GM23338 (cell line): Measurements from ENCODE around the gene DHX58.

ENCODE experiments used
- CREB1 ChIP-seq: fragments of 250-450 bp; sonication (Bioruptor Pico); IDR thresholded peaks from 2 replicates; pipeline ENCODE4 v1.5.0; 2020; ENCODE audit warnings: low read depth, mild to moderate bottlenecking, moderate library complexity
- EZH2 ChIP-seq: fragments of 200-600 bp; sonication (generic); IDR thresholded peaks from one replicate; pipeline ENCODE4 v1.8.0; 2017; ENCODE audit warnings: antibody characterized with exemption, mild to moderate bottlenecking, low read depth; ENCODE audit not compliant: unreplicated experiment
- EZH2phosphoT487 ChIP-seq: fragments of 200-600 bp; sonication (generic); IDR thresholded peaks from one replicate; pipeline ENCODE4 v1.8.1; 2018; ENCODE audit warnings: antibody characterized with exemption; ENCODE audit not compliant: unreplicated experiment
- JUNB ChIP-seq: IDR thresholded peaks from one replicate; pipeline ENCODE4 v1.6.1; 2016; ENCODE audit warnings: antibody characterized with exemption; ENCODE audit not compliant: unreplicated experiment
- NANOG ChIP-seq: IDR thresholded peaks from 2 replicates; pipeline ENCODE4 v1.6.1; 2016; ENCODE audit warnings: antibody characterized with exemption, borderline replicate concordance
- POLR2AphosphoS5 ChIP-seq: IDR thresholded peaks from 2 replicates; pipeline ENCODE4 v1.6.1; 2016; ENCODE audit warnings: antibody characterized with exemption, low read depth
- STAT1 ChIP-seq: IDR thresholded peaks from one replicate; pipeline ENCODE4 v1.6.1; 2016; ENCODE audit warnings: antibody characterized with exemption; ENCODE audit not compliant: unreplicated experiment
- ZNF114 ChIP-seq: fragments of 250-450 bp; sonication (Bioruptor Pico); IDR thresholded peaks from 2 replicates; pipeline ENCODE4 v1.5.0; 2020; ENCODE audit warnings: mild to moderate bottlenecking, moderate library complexity
- ZNF331 ChIP-seq: fragments of 250-450 bp; sonication (Bioruptor Pico); IDR thresholded peaks from 2 replicates; pipeline ENCODE4 v1.5.0; 2020; ENCODE audit warnings: low read depth, mild to moderate bottlenecking, moderate library complexity
- TF ChIP-seq, protein P1 (sequence below), 2 experiments: fragments of 200-600 bp in 1 of 2; sonication (generic) in 1 of 2; conservative IDR thresholded peaks; 2 replicates each; pipeline versions ENCODE4 v1.5.1 to v1.6.1; 2016 to 2017; ENCODE audit warnings: antibody characterized with exemption in 2 of 2, low read depth in 2 of 2, mild to moderate bottlenecking in 2 of 2, moderate library complexity in 1 of 2
- TF ChIP-seq, protein P2 (sequence below): IDR thresholded peaks from one replicate; pipeline ENCODE4 v1.6.1; 2018; ENCODE audit warnings: antibody characterized with exemption; ENCODE audit not compliant: unreplicated experiment
- TF ChIP-seq, protein P3 (sequence below): IDR thresholded peaks from 2 replicates; pipeline ENCODE4 v1.6.1; 2016; ENCODE audit warnings: antibody characterized with exemption
- TF ChIP-seq, protein P4 (sequence below): fragments of 250-450 bp; sonication (Bioruptor Pico); IDR thresholded peaks from 2 replicates; pipeline ENCODE4 v1.5.0; 2020; ENCODE audit warnings: mild to moderate bottlenecking, moderate library complexity

DNA sequence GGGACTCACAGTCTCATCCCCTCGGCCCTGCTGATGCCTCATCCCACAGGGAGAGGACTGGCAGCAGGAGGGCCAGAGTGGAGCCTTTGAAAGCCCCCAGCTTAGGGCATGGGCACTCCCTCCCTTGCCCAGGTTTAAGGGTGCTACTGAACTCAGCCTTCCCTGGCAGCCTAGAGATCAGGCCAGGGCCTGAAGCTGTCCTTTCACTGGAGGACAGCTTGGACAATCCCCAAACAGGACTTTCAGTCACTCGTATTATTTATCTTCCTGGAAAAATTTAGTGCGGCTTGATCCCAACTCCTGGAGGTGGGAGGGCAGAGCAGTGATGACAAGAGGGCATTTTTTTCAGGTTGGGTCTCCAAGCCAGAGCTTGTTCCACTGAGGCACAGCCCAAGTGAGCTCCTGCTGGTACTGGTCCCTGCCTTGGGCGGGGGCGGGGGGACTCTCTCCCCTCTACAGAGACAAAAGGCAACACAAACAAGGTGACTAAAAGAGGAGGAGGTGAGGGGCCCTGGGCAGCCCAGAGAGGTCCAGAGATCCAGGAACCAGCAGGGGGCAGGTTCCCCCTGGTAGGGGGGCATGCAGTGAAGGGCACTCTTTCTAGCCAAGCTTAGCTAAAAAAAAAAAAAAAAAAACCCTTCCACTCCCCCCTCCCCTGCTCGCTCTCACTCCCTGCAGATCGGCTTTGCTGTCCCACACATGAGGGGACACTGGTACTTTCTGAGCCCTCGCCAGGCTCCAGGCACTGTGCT lies 16.0 kb downstream of the DHX58 start:
- TF ChIP-seq CREB1 (no peak), JUNB (no peak), EZH2phosphoT487 (no peak), EZH2 (no peak), POLR2AphosphoS5 (no peak), ZNF114 (CRISPR knock-in tag) (no peak), ZNF331 (CRISPR knock-in tag) (no peak), NANOG (no peak), STAT1 (no peak)
- TF ChIP-seq, protein P1, sequence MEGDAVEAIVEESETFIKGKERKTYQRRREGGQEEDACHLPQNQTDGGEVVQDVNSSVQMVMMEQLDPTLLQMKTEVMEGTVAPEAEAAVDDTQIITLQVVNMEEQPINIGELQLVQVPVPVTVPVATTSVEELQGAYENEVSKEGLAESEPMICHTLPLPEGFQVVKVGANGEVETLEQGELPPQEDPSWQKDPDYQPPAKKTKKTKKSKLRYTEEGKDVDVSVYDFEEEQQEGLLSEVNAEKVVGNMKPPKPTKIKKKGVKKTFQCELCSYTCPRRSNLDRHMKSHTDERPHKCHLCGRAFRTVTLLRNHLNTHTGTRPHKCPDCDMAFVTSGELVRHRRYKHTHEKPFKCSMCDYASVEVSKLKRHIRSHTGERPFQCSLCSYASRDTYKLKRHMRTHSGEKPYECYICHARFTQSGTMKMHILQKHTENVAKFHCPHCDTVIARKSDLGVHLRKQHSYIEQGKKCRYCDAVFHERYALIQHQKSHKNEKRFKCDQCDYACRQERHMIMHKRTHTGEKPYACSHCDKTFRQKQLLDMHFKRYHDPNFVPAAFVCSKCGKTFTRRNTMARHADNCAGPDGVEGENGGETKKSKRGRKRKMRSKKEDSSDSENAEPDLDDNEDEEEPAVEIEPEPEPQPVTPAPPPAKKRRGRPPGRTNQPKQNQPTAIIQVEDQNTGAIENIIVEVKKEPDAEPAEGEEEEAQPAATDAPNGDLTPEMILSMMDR (conservative IDR thresholded peaks at IDR 0.05; ENCODE audit: low read depth in 2 of 2): no peak
- TF ChIP-seq, protein P2, sequence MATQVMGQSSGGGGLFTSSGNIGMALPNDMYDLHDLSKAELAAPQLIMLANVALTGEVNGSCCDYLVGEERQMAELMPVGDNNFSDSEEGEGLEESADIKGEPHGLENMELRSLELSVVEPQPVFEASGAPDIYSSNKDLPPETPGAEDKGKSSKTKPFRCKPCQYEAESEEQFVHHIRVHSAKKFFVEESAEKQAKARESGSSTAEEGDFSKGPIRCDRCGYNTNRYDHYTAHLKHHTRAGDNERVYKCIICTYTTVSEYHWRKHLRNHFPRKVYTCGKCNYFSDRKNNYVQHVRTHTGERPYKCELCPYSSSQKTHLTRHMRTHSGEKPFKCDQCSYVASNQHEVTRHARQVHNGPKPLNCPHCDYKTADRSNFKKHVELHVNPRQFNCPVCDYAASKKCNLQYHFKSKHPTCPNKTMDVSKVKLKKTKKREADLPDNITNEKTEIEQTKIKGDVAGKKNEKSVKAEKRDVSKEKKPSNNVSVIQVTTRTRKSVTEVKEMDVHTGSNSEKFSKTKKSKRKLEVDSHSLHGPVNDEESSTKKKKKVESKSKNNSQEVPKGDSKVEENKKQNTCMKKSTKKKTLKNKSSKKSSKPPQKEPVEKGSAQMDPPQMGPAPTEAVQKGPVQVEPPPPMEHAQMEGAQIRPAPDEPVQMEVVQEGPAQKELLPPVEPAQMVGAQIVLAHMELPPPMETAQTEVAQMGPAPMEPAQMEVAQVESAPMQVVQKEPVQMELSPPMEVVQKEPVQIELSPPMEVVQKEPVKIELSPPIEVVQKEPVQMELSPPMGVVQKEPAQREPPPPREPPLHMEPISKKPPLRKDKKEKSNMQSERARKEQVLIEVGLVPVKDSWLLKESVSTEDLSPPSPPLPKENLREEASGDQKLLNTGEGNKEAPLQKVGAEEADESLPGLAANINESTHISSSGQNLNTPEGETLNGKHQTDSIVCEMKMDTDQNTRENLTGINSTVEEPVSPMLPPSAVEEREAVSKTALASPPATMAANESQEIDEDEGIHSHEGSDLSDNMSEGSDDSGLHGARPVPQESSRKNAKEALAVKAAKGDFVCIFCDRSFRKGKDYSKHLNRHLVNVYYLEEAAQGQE: no peak
- TF ChIP-seq, protein P3, sequence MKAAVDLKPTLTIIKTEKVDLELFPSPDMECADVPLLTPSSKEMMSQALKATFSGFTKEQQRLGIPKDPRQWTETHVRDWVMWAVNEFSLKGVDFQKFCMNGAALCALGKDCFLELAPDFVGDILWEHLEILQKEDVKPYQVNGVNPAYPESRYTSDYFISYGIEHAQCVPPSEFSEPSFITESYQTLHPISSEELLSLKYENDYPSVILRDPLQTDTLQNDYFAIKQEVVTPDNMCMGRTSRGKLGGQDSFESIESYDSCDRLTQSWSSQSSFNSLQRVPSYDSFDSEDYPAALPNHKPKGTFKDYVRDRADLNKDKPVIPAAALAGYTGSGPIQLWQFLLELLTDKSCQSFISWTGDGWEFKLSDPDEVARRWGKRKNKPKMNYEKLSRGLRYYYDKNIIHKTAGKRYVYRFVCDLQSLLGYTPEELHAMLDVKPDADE: no peak
- TF ChIP-seq, protein P4, sequence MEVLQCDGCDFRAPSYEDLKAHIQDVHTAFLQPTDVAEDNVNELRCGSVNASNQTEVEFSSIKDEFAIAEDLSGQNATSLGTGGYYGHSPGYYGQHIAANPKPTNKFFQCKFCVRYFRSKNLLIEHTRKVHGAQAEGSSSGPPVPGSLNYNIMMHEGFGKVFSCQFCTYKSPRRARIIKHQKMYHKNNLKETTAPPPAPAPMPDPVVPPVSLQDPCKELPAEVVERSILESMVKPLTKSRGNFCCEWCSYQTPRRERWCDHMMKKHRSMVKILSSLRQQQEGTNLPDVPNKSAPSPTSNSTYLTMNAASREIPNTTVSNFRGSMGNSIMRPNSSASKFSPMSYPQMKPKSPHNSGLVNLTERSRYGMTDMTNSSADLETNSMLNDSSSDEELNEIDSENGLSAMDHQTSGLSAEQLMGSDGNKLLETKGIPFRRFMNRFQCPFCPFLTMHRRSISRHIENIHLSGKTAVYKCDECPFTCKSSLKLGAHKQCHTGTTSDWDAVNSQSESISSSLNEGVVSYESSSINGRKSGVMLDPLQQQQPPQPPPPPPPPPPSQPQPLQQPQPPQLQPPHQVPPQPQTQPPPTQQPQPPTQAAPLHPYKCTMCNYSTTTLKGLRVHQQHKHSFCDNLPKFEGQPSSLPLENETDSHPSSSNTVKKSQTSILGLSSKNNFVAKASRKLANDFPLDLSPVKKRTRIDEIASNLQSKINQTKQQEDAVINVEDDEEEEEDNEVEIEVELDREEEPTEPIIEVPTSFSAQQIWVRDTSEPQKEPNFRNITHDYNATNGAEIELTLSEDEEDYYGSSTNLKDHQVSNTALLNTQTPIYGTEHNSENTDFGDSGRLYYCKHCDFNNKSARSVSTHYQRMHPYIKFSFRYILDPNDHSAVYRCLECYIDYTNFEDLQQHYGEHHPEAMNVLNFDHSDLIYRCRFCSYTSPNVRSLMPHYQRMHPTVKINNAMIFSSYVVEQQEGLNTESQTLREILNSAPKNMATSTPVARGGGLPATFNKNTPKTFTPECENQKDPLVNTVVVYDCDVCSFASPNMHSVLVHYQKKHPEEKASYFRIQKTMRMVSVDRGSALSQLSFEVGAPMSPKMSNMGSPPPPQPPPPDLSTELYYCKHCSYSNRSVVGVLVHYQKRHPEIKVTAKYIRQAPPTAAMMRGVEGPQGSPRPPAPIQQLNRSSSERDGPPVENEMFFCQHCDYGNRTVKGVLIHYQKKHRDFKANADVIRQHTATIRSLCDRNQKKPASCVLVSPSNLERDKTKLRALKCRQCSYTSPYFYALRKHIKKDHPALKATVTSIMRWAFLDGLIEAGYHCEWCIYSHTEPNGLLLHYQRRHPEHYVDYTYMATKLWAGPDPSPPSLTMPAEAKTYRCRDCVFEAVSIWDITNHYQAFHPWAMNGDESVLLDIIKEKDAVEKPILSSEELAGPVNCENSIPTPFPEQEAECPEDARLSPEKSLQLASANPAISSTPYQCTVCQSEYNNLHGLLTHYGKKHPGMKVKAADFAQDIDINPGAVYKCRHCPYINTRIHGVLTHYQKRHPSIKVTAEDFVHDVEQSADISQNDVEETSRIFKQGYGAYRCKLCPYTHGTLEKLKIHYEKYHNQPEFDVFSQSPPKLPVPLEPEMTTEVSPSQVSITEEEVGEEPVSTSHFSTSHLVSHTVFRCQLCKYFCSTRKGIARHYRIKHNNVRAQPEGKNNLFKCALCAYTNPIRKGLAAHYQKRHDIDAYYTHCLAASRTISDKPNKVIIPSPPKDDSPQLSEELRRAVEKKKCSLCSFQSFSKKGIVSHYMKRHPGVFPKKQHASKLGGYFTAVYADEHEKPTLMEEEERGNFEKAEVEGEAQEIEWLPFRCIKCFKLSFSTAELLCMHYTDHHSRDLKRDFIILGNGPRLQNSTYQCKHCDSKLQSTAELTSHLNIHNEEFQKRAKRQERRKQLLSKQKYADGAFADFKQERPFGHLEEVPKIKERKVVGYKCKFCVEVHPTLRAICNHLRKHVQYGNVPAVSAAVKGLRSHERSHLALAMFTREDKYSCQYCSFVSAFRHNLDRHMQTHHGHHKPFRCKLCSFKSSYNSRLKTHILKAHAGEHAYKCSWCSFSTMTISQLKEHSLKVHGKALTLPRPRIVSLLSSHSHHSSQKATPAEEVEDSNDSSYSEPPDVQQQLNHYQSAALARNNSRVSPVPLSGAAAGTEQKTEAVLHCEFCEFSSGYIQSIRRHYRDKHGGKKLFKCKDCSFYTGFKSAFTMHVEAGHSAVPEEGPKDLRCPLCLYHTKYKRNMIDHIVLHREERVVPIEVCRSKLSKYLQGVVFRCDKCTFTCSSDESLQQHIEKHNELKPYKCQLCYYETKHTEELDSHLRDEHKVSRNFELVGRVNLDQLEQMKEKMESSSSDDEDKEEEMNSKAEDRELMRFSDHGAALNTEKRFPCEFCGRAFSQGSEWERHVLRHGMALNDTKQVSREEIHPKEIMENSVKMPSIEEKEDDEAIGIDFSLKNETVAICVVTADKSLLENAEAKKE (CRISPR knock-in tag): no peak
